Endothelial cell of umbilical vein (primary cell): ENCODE results near the gene DPPA4.
"Not testable (repeated sequence)": the region's sequence is repeated elsewhere in the genome, so short reads cannot be mapped to it uniquely, and the experiment has no call there.

Experiments used
- EZH2 ChIP-seq: IDR thresholded peaks from 2 replicates; pipeline ENCODE4 v1.6.1; 2012; ENCODE audit warnings: borderline replicate concordance, low read depth, mild to moderate bottlenecking, moderate library complexity, low read length, inconsistent platforms; ENCODE audit not compliant: severe bottlenecking
- FOS ChIP-seq: IDR thresholded peaks from 2 replicates; pipeline ENCODE4 v1.6.1; 2011; ENCODE audit warnings: mild to moderate bottlenecking, low read length, moderate library complexity, borderline replicate concordance; ENCODE audit not compliant: insufficient read depth
- GATA2 ChIP-seq: IDR thresholded peaks from 2 replicates; pipeline ENCODE4 v1.7.0; 2011; ENCODE audit warnings: low read depth, mild to moderate bottlenecking, moderate library complexity, mixed read lengths, low read length; ENCODE audit not compliant: insufficient read length, insufficient read depth
- JUN ChIP-seq: IDR thresholded peaks from 2 replicates; pipeline ENCODE4 v1.6.1; 2011; ENCODE audit warnings: borderline replicate concordance, low read depth; ENCODE audit not compliant: insufficient read length, insufficient read depth
- MYC ChIP-seq: IDR thresholded peaks from one replicate; pipeline ENCODE4 v1.6.1; 2011; ENCODE audit warnings: mild to moderate bottlenecking, low read depth, low read length
- POLR2A ChIP-seq: IDR thresholded peaks from 2 replicates; pipeline ENCODE4 v1.6.1; 2012; ENCODE audit warnings: low read depth, mild to moderate bottlenecking, control low read depth, low read length
- POLR2AphosphoS5 ChIP-seq: IDR thresholded peaks from 2 replicates; pipeline ENCODE4 v1.6.1; 2012; ENCODE audit warnings: low read depth, mild to moderate bottlenecking, control low read depth, low read length, moderate library complexity; ENCODE audit not compliant: insufficient read depth
- TF ChIP-seq, protein P1 (sequence below), 2 donors: IDR thresholded peaks; 1 replicate in 1 of 2; 2 replicates in 1 of 2; pipeline ENCODE4 v1.5.1; 2011; ENCODE audit warnings: low read length in 2 of 2, mild to moderate bottlenecking in 2 of 2, moderate library complexity in 2 of 2, control low read depth in 1 of 2, inconsistent platforms in 1 of 2, low read depth in 1 of 2; ENCODE audit not compliant: insufficient read depth in 1 of 2; ENCODE audit errors: extremely low read depth in 1 of 2
- TF ChIP-seq, protein P2 (sequence below): IDR thresholded peaks from 2 replicates; pipeline ENCODE4 v1.6.1; 2011; ENCODE audit not compliant: insufficient read depth, insufficient read length

DNA sequence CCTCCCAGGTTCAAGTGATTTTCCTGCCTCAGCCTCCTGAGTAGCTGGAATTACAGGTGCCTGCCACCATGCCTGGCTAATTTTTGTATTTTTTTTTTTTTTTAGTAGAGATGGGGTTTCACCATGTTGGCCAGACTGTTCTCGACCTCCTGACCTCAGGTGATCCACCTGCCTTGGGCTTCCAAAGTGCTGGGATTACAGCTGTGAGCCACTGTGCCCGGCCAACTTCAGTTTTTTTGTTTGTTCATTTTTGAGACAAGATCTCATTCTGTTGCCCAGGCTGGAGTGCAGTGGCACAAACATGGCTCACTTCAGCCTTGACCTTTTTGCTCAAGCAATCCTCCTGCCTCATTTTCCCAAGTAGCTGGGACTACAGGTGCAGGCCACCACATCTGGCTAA, 21.5 kb upstream of the DPPA4 start:
- TF ChIP-seq, protein P1, sequence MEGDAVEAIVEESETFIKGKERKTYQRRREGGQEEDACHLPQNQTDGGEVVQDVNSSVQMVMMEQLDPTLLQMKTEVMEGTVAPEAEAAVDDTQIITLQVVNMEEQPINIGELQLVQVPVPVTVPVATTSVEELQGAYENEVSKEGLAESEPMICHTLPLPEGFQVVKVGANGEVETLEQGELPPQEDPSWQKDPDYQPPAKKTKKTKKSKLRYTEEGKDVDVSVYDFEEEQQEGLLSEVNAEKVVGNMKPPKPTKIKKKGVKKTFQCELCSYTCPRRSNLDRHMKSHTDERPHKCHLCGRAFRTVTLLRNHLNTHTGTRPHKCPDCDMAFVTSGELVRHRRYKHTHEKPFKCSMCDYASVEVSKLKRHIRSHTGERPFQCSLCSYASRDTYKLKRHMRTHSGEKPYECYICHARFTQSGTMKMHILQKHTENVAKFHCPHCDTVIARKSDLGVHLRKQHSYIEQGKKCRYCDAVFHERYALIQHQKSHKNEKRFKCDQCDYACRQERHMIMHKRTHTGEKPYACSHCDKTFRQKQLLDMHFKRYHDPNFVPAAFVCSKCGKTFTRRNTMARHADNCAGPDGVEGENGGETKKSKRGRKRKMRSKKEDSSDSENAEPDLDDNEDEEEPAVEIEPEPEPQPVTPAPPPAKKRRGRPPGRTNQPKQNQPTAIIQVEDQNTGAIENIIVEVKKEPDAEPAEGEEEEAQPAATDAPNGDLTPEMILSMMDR (IDR thresholded peaks at IDR 0.05; ENCODE audit: extremely low read depth in 1 of 2, insufficient read depth in 1 of 2, low read depth in 1 of 2, low read length in 2 of 2), result not testable (repeated sequence)
- TF ChIP-seq, protein P2, sequence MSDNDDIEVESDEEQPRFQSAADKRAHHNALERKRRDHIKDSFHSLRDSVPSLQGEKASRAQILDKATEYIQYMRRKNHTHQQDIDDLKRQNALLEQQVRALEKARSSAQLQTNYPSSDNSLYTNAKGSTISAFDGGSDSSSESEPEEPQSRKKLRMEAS, result not testable (repeated sequence)
- not testable (repeated sequence) for TF ChIP-seq GATA2, POLR2AphosphoS5, POLR2A, EZH2, FOS, JUN, MYC
